B cell (primary cell): ENCODE results near the gene ZNF821.

Source experiments
- EZH2 ChIP-seq: IDR thresholded peaks from 2 replicates; pipeline ENCODE4 v1.6.1; 2012; ENCODE audit warnings: borderline replicate concordance, low read depth, mild to moderate bottlenecking, moderate library complexity, low read length; ENCODE audit not compliant: insufficient read depth, poor library complexity, severe bottlenecking
- TF ChIP-seq, protein P1 (sequence below): fragments of 200-600 bp; IDR thresholded peaks from one replicate; pipeline ENCODE4 v1.8.0; 2022; ENCODE audit warnings: antibody characterized with exemption, mild to moderate bottlenecking

DNA sequence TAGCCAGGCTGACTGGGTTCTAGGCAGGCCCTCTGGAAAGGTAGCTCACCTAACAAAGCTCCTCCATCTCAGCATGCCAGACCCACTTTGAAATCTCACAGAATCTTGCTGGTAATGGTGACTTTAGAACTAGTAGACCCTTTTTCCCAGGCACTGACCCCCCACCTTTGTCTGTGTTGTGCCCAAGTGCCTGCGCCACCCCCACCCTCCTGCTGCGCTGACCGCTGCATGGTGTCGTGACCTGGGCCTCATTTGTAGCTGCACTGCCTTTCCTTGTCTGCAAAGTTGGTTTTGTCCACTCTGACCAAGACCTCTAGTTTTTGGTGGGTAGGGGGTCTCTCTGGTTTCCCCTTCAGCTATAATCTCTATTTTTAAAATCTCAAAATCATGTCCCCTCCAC, 31.4 kb downstream of the ZNF821 start:
- TF ChIP-seq, protein P1, sequence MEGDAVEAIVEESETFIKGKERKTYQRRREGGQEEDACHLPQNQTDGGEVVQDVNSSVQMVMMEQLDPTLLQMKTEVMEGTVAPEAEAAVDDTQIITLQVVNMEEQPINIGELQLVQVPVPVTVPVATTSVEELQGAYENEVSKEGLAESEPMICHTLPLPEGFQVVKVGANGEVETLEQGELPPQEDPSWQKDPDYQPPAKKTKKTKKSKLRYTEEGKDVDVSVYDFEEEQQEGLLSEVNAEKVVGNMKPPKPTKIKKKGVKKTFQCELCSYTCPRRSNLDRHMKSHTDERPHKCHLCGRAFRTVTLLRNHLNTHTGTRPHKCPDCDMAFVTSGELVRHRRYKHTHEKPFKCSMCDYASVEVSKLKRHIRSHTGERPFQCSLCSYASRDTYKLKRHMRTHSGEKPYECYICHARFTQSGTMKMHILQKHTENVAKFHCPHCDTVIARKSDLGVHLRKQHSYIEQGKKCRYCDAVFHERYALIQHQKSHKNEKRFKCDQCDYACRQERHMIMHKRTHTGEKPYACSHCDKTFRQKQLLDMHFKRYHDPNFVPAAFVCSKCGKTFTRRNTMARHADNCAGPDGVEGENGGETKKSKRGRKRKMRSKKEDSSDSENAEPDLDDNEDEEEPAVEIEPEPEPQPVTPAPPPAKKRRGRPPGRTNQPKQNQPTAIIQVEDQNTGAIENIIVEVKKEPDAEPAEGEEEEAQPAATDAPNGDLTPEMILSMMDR, result no peak
- TF ChIP-seq EZH2, result no peak
